GM18868 (cell line): ENCODE data around the gene ABCE1.

Experiments
- ATAC-seq: cut with Tn5 transposase; IDR thresholded peaks from one replicate; pipeline ENCODE4 v1.9.1; 2021; ENCODE audit warnings: mild to moderate bottlenecking, moderate library complexity; ENCODE audit not compliant: unreplicated experiment

Gene ABCE1

DNA sequence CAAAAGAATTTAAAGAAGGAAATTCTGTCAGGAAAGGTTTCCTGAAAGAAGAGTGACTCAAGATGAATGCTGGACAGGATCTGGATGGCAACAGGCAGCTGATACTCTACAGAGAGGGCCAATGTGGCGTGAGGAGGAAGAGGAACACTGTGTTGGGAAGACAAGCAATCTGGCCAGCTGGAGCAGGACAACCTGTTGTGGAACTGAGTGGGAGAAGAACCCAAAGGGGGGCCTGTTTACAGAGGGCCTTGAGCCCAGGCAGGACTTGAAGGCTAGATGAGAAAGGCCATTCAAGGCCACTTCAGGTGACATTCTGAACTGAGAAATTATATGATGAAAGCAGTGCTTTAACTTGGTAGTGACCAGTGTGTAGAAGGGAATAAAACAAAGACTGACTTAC lies 73.8 kb downstream of the ABCE1 start:
- no peak for ATAC-seq

DNA sequence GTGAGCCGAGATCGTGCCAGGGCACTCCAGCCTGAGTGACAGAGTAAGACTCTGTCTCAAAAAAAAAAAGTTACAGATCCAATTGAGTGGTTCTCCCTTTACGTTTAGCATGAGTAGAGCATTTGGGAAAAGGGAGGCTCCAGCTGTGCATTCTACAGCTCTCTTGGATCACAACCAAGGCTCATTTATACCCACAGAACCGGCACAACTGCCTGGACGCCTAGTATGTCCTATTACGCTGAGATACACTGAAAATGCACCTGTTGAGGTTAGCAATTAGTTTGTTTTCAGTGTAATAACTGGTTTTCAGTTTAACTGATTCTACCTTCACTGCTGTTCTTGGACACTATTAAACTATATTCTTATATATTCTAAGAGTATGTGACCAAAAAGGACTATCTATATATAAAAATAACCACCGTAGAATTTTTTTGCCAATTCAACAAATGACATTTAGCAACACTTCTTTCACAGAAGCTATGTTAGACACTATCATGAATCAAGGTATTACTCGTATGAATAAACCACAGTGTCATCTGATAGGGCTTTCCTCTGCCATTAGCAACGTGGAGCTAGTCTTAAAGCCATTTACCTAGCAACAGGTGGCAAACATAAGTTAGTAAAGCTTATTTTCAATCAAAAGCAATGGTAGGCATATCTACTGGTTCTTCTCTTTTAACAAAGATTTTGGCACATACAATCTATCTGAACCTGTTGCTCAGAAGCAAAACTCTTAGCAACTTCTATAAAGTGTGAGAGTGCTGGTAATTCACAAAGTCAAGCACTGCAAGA lies 78.7 kb downstream of the ABCE1 start:
- no peak for ATAC-seq

DNA sequence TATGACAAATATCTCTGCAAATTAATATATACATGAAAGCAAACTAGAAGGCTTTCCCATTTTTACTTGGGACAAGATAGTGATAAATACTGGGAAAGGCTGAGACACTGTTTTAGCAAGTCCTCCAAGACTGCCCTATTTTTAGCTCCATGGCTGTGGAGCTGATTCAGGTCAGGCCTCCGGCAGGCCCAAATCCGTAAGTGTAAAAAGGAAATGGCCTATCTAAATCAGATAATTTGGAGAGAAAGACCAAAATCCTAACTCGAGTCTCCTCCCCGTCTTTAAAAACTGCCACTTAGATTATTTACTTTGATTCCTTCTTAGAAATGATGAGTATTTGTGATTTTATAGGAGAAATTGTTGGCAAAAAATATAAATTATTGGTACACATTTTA lies 79.4 kb downstream of the ABCE1 start:
- no peak for ATAC-seq

DNA sequence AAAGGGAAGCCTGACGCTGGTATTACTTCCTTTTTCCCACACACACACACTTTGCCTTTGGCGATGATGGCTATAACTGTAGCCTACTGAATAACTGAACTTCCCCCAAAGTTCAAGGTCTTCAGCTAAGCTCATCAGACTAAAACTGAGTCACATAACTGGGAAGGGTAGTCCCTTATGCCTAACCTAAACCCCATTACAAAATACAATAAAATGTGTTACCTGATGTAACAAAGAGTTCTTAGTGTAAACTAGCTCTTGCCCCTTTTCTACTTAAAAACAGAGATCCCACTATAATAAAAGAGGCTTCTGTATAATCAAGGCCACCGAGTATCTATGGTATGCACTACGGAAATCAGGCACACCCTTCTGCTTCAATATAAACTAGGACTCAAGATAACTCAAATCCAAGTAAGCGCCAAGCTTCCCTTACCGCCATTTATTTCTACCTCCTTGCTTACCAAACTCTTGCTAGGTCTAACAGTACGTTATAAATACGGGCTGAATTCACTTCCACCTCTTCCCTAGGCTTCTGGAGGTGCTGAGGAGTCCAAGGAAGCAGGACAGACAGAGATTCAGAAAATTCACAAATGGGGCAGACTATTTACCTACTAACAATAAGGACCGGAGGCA lies 79.9 kb downstream of the ABCE1 start:
- no peak for ATAC-seq

DNA sequence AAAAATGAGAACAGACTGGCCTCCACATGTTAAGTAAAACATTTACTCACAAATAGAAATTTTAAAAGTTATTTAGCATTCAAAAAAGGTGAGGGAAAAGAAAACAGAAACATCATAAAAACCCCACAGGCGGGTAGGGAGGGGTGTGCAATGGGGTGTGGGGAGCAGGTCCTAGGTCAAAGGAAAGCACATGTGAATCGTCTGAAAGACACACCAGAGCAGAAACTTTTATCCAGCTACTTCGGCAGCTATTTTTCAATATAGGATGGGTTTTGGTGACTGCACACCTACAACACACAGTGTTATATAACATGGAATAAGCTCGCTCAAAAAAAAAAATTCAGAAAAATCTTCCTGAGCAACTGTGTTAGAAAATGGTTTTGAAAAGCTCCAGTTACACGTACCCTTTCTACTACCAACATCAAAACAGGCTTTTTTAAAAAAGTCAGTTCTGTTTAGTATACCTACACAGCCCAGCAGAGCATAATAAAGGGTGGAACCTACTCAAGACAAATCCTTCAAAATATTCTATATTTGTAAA lies 80.7 kb downstream of the ABCE1 start:
- no peak for ATAC-seq
